Left renal cortex interstitium (tissue), 4 donors: ENCODE results near the gene CTDSPL. TPM values are rescaled to one million over a fixed set of nuclear protein-coding genes. Genes with fewer than 3 reads are reported as not detected.

ENCODE experiments used
- DNase-seq, 4 donors: peaks; one replicate each; pipeline ENCODE4 v3.0.0-alpha.2; 2013; ENCODE audit warnings: low read depth in 4 of 4, low spot score in 2 of 4, missing footprints in 1 of 4
- polyA plus RNA-seq, 4 donors: library from polyadenylated mRNA; unstranded; fragments of 120-200 nt; gene quantifications; one replicate each; pipeline ENCODE4 v1.2.1, GENCODE V29; 2013; ENCODE audit not compliant: insufficient read length in 4 of 4

The CTDSPL gene
- polyA plus RNA-seq, 4 donors = 100 to 107 (median 105) TPM

DNA sequence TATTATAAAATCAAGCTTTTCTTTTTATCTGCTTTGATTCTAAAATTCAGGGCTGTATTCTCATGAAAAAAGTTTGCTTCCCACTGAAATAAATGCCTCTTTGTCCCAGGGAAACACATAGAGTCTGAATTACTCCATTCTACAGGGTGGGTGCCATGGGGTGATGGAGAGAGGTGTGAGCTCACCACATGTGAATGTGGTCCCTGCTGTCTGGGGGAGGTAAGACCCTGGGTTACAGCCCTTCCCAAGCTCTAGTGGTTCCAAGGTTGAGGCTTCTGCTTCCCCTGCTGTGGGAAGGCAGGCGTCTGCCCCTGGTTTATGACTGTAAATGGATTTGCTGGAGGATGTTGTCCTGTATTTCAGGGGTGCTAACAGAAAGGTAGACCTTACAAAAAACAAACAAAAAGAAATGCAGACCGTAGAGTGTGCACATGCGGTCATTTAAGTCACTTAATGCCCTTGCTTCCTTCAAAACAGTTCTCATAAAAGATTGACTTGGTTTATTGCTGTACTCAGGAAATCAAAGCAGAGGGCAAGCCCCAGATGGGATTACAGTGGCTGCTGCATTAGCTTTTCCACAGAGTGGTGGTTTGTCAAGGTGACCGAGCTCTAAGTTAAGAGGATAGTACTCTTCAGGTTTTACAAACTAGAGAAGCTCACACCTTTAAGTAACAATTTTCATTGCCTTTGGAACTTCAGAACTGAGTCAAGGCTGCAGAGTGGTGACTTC lies 49.2 kb downstream of the CTDSPL start:
- peak in 2 of 4 donors; percentile 62 to 64 for DNase-seq

- no peak for DNase-seq
These were observed 50.5 kb downstream of the CTDSPL start for GRCh38 chr3:37912052-37912733.

DNA sequence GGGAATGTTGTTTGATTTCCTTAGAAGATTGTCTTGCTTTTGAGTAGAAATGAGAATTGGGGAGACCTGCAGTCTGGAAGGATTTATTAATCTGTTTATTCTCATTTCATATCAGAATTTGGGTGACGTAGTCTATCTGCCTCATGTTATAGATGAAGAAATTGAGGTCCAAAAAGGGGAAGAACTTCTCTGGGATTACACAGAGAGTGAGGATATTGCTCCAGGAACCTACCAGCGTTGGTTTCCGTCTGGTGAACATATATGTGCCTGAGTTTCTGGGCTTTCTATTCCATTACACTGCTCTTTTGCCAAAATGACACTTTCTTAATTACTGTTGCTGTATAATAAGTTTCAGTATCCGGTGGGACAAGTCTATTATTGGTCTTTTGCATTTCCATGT lies 51.8 kb downstream of the CTDSPL start:
- DNase-seq = no peak

GRCh38 chr3:37916685-37917084 lies 55.0 kb downstream of the CTDSPL start:
- no peak for DNase-seq

GRCh38 chr3:37918627-37919026 lies 56.9 kb downstream of the CTDSPL start:
- no peak for DNase-seq

- no peak for DNase-seq
These were observed 58.5 kb downstream of the CTDSPL start for GRCh38 chr3:37920156-37920699.

- no peak for DNase-seq
These were observed 59.3 kb downstream of the CTDSPL start for GRCh38 chr3:37921025-37921424.

DNA sequence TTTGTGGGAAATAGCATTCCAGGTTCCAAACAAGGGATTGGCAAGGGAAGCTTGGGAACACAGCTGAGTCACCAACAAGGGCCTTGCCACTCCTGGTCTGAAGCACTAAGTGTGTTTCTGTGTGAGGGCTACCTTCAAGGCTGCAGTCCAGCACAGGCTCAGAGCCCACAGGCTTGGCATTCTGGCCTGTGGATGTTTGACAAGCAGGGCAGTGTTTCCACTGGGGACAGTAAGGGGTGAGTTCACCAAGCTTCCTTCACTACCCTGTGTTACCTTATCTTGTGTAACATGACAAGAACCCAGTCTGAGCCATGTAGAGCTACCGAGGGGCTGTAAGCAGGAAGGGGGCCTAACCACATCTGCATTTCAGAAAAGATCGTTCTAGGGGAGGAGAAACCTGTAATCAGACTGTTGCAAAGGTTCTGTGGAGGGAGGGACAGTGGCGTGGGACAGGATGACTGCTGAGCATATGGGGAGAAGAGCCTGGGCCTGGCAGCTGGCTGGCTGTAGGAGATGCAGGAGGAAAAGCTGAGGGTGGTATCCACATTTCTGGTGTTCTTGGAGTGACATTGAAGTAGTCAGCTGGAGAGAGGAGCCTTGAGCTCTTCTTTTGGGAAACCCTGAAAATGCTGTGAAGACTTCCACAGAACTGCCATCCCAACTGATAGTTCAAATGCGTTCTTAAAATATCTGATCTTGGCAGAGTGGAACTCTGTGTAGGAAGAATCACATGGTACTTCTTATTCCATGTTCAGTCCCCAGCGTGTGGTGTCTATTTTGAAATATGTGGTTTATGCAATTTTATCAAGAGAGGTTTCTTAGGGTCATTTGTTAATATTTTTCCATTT lies 61.3 kb downstream of the CTDSPL start:
- DNase-seq = no peak

- no peak for DNase-seq
These were observed 61.9 kb downstream of the CTDSPL start for GRCh38 chr3:37923569-37924040.

DNA sequence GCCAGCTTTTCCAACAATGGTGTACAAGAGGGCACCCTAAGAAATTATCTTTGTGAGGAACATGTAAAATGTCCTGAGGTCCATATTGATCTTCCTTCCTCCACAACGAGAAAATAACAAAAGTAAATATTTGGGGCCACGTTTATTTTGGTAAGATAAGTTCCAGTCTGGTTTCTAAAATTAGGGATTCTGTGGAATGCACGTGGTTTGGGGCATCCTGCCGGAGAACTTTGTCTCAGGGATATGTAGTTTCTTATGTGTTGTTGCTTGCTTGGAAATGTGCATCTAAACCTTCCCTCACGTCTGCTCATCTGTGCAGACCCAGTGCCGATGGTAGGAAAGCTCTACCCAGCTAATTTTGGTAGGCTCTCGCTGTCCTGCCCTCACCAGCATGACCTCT lies 62.8 kb downstream of the CTDSPL start:
- DNase-seq = no peak

- no peak for DNase-seq
These were observed 63.5 kb downstream of the CTDSPL start for GRCh38 chr3:37925157-37925556.

DNA sequence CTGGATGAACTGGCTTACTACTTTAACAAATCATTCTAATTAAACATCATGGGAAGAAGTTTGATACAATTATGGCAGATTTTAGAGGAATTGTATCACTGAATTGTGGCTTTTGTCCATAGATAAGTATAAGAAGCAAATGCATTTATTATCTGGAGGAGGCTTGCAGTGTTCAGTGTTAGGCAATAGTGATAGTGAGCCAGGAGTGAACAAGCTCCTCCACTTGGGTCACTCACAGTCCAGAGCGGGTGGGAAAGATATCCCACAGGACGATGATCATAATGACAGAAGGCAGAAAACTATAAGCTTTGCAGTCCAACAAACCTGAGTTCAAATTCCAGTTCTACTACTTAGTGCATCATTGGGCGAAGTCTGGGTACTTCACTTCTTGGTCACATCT lies 64.9 kb downstream of the CTDSPL start:
- no peak for DNase-seq

GRCh38 chr3:37930495-37930894 lies 68.8 kb downstream of the CTDSPL start:
- DNase-seq = no peak

- DNase-seq = no peak
These were observed 70.8 kb downstream of the CTDSPL start for GRCh38 chr3:37932505-37932904.

DNA sequence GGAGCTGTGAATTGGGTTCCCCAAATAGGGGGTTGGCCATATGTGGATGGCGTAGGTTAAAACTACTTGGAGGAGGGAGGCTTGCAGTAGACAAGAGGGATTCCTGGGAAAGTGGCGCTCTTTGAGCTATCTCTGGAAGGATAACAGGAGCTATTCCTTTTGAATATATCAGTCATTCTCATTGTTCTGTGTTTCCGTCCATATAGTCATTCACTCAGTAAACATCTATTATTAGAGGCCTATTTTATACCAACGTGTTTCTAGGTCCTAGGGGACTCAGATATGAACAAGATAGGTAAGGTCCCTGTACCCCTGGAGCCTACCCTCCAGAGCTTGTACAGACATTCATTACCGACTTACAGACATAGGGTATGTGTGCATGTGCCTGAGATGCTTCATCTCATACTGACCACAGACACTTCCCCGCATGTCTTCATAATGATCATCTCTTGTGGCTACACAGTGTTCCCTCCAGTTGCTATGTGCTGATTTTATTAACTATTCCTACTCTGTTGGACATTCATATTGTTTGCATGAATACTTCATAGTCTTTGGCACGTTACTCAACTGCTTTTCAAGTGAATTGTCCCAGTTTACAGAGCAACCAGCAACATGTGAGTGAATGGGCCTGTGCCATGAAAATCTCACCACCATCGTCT lies 73.1 kb downstream of the CTDSPL start:
- DNase-seq = no peak

DNA sequence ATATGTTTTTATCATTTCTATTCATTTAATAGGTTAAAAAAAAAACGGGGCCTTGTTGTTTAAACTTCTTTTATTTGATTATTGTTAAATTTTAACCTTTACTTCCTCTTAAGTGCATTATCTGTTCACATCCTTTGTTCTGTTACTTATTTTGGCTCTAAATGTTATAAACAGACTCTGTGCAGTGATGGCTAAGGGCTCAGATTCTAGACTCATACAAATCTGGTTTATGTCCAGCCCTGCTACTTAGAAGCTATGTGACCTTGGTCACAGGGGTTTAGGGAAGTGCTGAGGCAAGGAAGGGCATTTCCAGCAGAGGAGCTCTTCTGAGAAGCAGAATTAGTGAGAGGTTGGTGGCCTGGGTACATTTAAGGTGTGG lies 73.6 kb downstream of the CTDSPL start:
- DNase-seq = no peak

- no peak for DNase-seq
These were observed 74.3 kb downstream of the CTDSPL start for GRCh38 chr3:37935756-37936666.

- DNase-seq = no peak
These were observed 75.5 kb downstream of the CTDSPL start for GRCh38 chr3:37937156-37937555.

DNA sequence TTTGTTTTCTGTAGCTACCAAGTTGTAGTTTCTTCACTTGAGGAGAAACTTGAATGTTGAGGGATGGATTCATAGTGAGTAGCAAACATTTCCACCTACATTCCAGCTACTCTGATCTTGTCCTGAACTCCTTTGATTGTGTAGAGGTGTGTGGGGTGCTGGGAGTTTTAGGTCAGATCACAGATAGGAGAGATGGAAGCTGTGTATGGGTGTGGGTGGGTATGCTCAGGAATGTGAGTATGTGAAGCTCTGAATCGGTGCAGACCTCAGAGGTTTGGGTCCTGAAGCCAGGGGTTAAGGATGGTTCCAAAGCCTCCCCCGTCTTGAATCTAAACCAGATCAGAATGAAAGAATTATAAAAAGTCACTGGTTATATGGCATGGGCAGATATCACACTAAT lies 76.3 kb downstream of the CTDSPL start:
- no peak for DNase-seq
